NT2/D1 (cell line): ENCODE results near the gene TRAPPC8.

ENCODE experiments used
- YY1 ChIP-seq: IDR thresholded peaks from 2 replicates; pipeline ENCODE4 v1.6.1; 2011; ENCODE audit not compliant: insufficient read length, insufficient read depth
- ZNF274 ChIP-seq: IDR thresholded peaks from 2 replicates; pipeline ENCODE4 v1.6.1; 2011; ENCODE audit warnings: mild to moderate bottlenecking, low read depth, low read length

DNA sequence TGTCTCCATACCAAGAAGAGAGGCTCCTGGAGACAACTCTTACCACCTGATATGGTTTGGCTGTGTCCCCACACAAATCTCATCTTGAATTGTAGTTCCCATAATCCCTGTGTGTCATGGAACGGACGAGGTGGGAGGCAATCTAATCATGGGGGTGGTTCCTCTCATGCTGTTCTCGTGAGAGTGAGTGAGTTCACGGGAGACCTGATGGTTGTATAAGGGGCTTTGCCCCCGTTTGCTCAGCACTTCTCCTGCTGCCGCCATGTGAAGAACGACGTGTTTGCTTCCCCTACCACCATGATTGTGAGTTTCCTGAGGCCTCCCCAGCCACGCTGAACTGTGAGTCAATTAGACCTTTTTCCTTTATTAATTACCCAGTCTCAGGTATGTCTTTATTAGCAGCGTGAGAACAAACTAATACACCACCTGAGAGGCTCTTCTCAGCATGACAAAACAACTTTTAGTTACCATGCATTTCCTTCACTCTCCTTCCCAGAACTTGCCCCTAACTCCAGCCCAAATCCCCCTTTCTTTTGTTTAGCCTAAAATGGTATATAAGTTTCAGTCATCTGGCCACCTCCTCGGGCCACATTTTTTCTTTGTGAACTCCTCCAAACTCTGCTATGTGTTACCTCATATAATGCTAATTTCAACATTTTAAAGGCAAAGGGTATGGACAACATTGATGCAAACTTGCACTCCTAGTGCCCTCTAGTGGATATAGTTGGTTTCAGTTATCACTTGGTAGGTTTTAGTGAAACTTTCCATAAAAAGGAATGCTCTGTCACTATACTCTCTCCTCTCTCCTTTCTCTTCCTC, 123.6 kb downstream of the TRAPPC8 start:
- no peak for TF ChIP-seq ZNF274
- TF ChIP-seq YY1: no peak
